ENCODE measurements around the gene VASP.

DNA sequence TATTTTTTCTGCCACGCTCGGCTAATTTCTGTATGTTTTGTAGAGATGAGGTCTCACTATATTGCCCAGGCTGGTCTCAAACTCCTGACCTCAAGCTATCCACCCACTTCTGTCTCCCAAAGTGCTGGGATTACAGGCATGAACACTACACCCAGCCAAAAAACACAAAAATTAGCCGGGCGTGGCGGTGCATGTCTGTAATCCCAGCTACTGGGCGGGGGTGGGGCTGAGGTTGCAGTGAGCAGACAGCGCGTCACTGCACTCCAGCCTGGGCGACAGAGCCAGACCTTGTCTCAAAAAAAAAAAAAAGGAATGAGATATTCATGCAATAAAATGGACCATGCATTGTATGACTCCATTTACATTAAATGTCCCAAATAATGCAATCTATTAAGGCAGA lies 32.2 kb downstream of the VASP start:
- no peak for TF ChIP-seq CREM (CRISPR knock-in tag; IDR thresholded peaks at IDR 0.05)
- no peak for TF ChIP-seq IRF2 (CRISPR knock-in tag; IDR thresholded peaks at IDR 0.05; ENCODE audit: borderline replicate concordance, low read depth)
- TF ChIP-seq ZNF416 (CRISPR knock-in tag; IDR thresholded peaks at IDR 0.05) = no peak
- TF ChIP-seq, protein P1, sequence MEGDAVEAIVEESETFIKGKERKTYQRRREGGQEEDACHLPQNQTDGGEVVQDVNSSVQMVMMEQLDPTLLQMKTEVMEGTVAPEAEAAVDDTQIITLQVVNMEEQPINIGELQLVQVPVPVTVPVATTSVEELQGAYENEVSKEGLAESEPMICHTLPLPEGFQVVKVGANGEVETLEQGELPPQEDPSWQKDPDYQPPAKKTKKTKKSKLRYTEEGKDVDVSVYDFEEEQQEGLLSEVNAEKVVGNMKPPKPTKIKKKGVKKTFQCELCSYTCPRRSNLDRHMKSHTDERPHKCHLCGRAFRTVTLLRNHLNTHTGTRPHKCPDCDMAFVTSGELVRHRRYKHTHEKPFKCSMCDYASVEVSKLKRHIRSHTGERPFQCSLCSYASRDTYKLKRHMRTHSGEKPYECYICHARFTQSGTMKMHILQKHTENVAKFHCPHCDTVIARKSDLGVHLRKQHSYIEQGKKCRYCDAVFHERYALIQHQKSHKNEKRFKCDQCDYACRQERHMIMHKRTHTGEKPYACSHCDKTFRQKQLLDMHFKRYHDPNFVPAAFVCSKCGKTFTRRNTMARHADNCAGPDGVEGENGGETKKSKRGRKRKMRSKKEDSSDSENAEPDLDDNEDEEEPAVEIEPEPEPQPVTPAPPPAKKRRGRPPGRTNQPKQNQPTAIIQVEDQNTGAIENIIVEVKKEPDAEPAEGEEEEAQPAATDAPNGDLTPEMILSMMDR (IDR thresholded peaks at IDR 0.05) = no peak
- no peak for TF ChIP-seq FOXK1 (CRISPR knock-in tag; IDR thresholded peaks at IDR 0.05)
- TF ChIP-seq, protein P2, sequence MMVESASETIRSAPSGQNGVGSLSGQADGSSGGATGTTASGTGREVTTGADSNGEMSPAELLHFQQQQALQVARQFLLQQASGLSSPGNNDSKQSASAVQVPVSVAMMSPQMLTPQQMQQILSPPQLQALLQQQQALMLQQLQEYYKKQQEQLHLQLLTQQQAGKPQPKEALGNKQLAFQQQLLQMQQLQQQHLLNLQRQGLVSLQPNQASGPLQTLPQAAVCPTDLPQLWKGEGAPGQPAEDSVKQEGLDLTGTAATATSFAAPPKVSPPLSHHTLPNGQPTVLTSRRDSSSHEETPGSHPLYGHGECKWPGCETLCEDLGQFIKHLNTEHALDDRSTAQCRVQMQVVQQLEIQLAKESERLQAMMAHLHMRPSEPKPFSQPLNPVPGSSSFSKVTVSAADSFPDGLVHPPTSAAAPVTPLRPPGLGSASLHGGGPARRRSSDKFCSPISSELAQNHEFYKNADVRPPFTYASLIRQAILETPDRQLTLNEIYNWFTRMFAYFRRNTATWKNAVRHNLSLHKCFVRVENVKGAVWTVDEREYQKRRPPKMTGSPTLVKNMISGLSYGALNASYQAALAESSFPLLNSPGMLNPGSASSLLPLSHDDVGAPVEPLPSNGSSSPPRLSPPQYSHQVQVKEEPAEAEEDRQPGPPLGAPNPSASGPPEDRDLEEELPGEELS (CRISPR knock-in tag; IDR thresholded peaks at IDR 0.05) = no peak

Measured in WTC11 (cell line).